SK-N-SH (cell line): Measurements from ENCODE around the gene NOP58. TPM values are rescaled to one million over a fixed set of nuclear protein-coding genes. Genes with fewer than 3 reads are reported as not detected.

Experiments used
- CTCF ChIA-PET: fragments of 300-600, 350-600 bp; formaldehyde crosslinking; extraction: SDS; loops from one replicate; lab custom pipeline; 2021; lab: Yijun Ruan, JAX
- POLR2A ChIA-PET: fragments of 350-600 bp; sonication (Branson Sonifier 250); formaldehyde crosslinking; extraction: SDS; loops from one replicate; lab custom pipeline; 2020; ENCODE audit warnings: antibody characterized with exemption, inconsistent platforms; lab: Yijun Ruan, JAX
- DNase-seq: peaks from one replicate; pipeline ENCODE4 v3.0.0; 2012
- H2AFZ ChIP-seq: fragments of 200-600 bp; sonication (generic); 2 replicates; pipeline ENCODE4 v1.8.1; 2016; ENCODE audit warnings: antibody characterized with exemption, mild to moderate bottlenecking, low read depth
- H3F3A ChIP-seq: fragments of 200-600 bp; sonication (generic); replicated peaks from 2 replicates; pipeline ENCODE3; 2016; ENCODE audit warnings: antibody characterized with exemption, mild to moderate bottlenecking; ENCODE audit not compliant: insufficient read depth
- H3K27ac ChIP-seq, 2 experiments: fragments of 200-500 bp in 1 of 2; fragments of 200-600 bp in 1 of 2; sonication (Bioruptor generic) in 1 of 2; sonication (generic), shearing (Covaris generic) in 1 of 2; 2 replicates each; pipeline versions ENCODE4 v1.5.1 to v1.6.1; 2014 to 2016; ENCODE audit warnings: low read depth in 2 of 2, inconsistent platforms in 1 of 2, low read length in 1 of 2, mild to moderate bottlenecking in 1 of 2, mixed read lengths in 1 of 2
- H3K27me3 ChIP-seq: fragments of 200-600 bp; sonication (generic), shearing (Covaris generic); 2 replicates; pipeline ENCODE4 v1.6.1; 2016; ENCODE audit warnings: mixed run types; ENCODE audit not compliant: insufficient read depth
- H3K36me3 ChIP-seq, 2 experiments: fragments of 200-500 bp in 1 of 2; fragments of 200-600 bp in 1 of 2; sonication (Bioruptor generic) in 1 of 2; sonication (generic) in 1 of 2; replicated peaks in 1 of 2; 2 replicates each; pipeline versions ENCODE3 to v1.5.1; 2014 to 2016; ENCODE audit warnings: low read length in 1 of 2, mild to moderate bottlenecking in 1 of 2; ENCODE audit not compliant: insufficient read depth in 2 of 2, control insufficient read depth in 1 of 2
- H3K4me1 ChIP-seq, 2 experiments: fragments of 200-500 bp in 1 of 2; fragments of 200-600 bp in 1 of 2; sonication (Bioruptor generic) in 1 of 2; sonication (generic), shearing (Covaris generic) in 1 of 2; 2 replicates each; pipeline versions ENCODE4 v1.5.1 to v1.6.1; 2014 to 2016; ENCODE audit warnings: low read depth in 1 of 2, low read length in 1 of 2, mixed run types in 1 of 2; ENCODE audit not compliant: insufficient read depth in 2 of 2, control insufficient read depth in 1 of 2
- H3K4me2 ChIP-seq: fragments of 200-600 bp; sonication (generic), shearing (Covaris generic); 2 replicates; pipeline ENCODE4 v1.6.1; 2017; ENCODE audit warnings: mixed run types
- H3K4me3 ChIP-seq, 2 experiments: fragments of 200-500 bp in 1 of 2; fragments of 200-600 bp in 1 of 2; sonication (Bioruptor generic) in 1 of 2; sonication (generic), shearing (Covaris generic) in 1 of 2; 2 replicates each; pipeline versions ENCODE4 v1.5.1 to v1.8.1; 2014 to 2016; ENCODE audit warnings: low read depth in 2 of 2, inconsistent platforms in 1 of 2, low read length in 1 of 2, mild to moderate bottlenecking in 1 of 2, mixed read lengths in 1 of 2, moderate library complexity in 1 of 2
- H3K79me2 ChIP-seq: fragments of 200-600 bp; sonication (generic); 2 replicates; pipeline ENCODE4 v1.8.1; 2017; ENCODE audit warnings: mild to moderate bottlenecking; ENCODE audit not compliant: insufficient read depth
- H3K9ac ChIP-seq: fragments of 200-600 bp; sonication (generic); 2 replicates; pipeline ENCODE4 v1.6.1; 2017; ENCODE audit warnings: mixed run types
- H3K9me2 ChIP-seq: fragments of 200-600 bp; sonication (generic); 2 replicates; pipeline ENCODE4 v1.6.1; 2017; ENCODE audit warnings: mixed run types
- H3K9me3 ChIP-seq: fragments of 200-600 bp; sonication (generic); 2 replicates; pipeline ENCODE4 v1.6.1; 2017; ENCODE audit warnings: mixed run types, mild to moderate bottlenecking, moderate library complexity
- H4K20me1 ChIP-seq: fragments of 200-600 bp; sonication (generic); 2 replicates; pipeline ENCODE4 v1.6.1; 2017; ENCODE audit warnings: mild to moderate bottlenecking, mixed run types; ENCODE audit not compliant: insufficient read depth
- CTCF ChIP-seq: fragments of 200-600 bp; sonication (generic); IDR thresholded peaks from 2 replicates; pipeline ENCODE4 v1.6.1; 2017; ENCODE audit warnings: antibody characterized with exemption, mild to moderate bottlenecking, moderate library complexity
- GABPA ChIP-seq: IDR thresholded peaks from 2 replicates; pipeline ENCODE4 v1.4.0; 2012; ENCODE audit warnings: low read depth, mild to moderate bottlenecking
- GATA2 ChIP-seq: sonication (generic); formaldehyde crosslinking; IDR thresholded peaks from 2 replicates; pipeline ENCODE4 v1.5.0; 2020; ENCODE audit warnings: mild to moderate bottlenecking, missing genetic modification reagents
- MAX ChIP-seq: IDR thresholded peaks from 2 replicates; pipeline ENCODE4 v1.4.0; 2012; ENCODE audit warnings: low read depth
- MXI1 ChIP-seq: IDR thresholded peaks from 2 replicates; pipeline ENCODE4 v1.6.1; 2012; ENCODE audit warnings: mild to moderate bottlenecking, low read depth, low read length, improper control_type of control experiment
- NRF1 ChIP-seq: IDR thresholded peaks from 2 replicates; pipeline ENCODE4 v1.6.1; 2012; ENCODE audit warnings: low read depth, mild to moderate bottlenecking, low read length
- RAD21 ChIP-seq: IDR thresholded peaks from 2 replicates; pipeline ENCODE4 v1.6.1; 2012; ENCODE audit warnings: mild to moderate bottlenecking, low read length
- REST ChIP-seq: IDR thresholded peaks from 2 replicates; pipeline ENCODE4 v1.6.1; 2012; ENCODE audit warnings: mild to moderate bottlenecking, low read depth, low read length, moderate library complexity
- RFX5 ChIP-seq: IDR thresholded peaks from 2 replicates; pipeline ENCODE4 v1.6.1; 2012; ENCODE audit warnings: mild to moderate bottlenecking, improper control_type of control experiment, low read length
- SIN3A ChIP-seq: IDR thresholded peaks from 2 replicates; pipeline ENCODE4 v1.6.1; 2012; ENCODE audit warnings: low read depth, mild to moderate bottlenecking, low read length, moderate library complexity, borderline replicate concordance
- SMC3 ChIP-seq: IDR thresholded peaks from 2 replicates; pipeline ENCODE4 v1.6.1; 2012; ENCODE audit warnings: low read depth, low read length, improper control_type of control experiment
- TCF12 ChIP-seq: IDR thresholded peaks from 2 replicates; pipeline ENCODE4 v1.4.0; 2012
- TEAD4 ChIP-seq: IDR thresholded peaks from 2 replicates; pipeline ENCODE4 v1.4.0; 2012; ENCODE audit warnings: mild to moderate bottlenecking, borderline replicate concordance; ENCODE audit not compliant: insufficient read depth
- USF1 ChIP-seq: IDR thresholded peaks from 2 replicates; pipeline ENCODE4 v1.4.0; 2012; ENCODE audit warnings: low read depth, borderline replicate concordance
- USF2 ChIP-seq: fragments of 150-350 bp; IDR thresholded peaks from 2 replicates; pipeline ENCODE4 v1.6.1; 2017; ENCODE audit warnings: antibody characterized with exemption, low read length, low read depth, borderline replicate concordance
- WGBS: methylation state at CpG from one replicate; pipeline ENCODE4 v1.1.6; 2017; ENCODE audit warnings: low lambda C conversion rate; 5-methylcytosine and 5-hydroxymethylcytosine counted together
- polyA plus RNA-seq, 3 experiments: library from polyadenylated mRNA; depleted of rRNA; stranded (reverse); fragments of >200 nt; gene quantifications; 2 replicates each; pipeline ENCODE4 v1.2.3, GENCODE V29; 2012

Gene NOP58
- polyA plus RNA-seq, 1 of the 3 experiments (the other 2 are of a cell fraction), result 37.4 TPM

GRCh38 chr2:202335791-202336467, 70.4 kb downstream of the NOP58 start:
- WGBS, result 90% methylated on average over 3 of the region's 6 CpGs
- Histone ChIP-seq H3K27me3 (no peaks in the 10 kb centered on the region), H3K4me3 (no peak overlapping the region), H3F3A (peaks cover 8% of the 10 kb centered on the region), H4K20me1 (no peaks in the 10 kb centered on the region), H3K9me3 (no peaks in the 10 kb centered on the region), H2AFZ (no peak overlapping the region), H3K9me2 (no peaks in the 10 kb centered on the region), H3K27ac (no peak overlapping the region), H3K4me2 (no peak overlapping the region), H3K79me2 (no peaks in the 10 kb centered on the region), H3K36me3 (no peaks in the 10 kb centered on the region), H3K9ac (no peak overlapping the region), H3K4me1 (peaks cover 0 to 6% of the 10 kb centered on the region in 2 experiments; a peak in 1 of 4 replicates)
- CTCF ChIA-PET, result interaction anchor here (1.3 kb wide), 1 partner anchor 12 kb away, joined by 4 read pairs; no protein-coding TSS in a partner anchor
- TF ChIP-seq USF2 (no peak), RAD21 (no peak), NRF1 (no peak), SMC3 (no peak), TCF12 (no peak), REST (no peak), MXI1 (no peak), GATA2 (no peak), TEAD4 (no peak), GABPA (no peak), RFX5 (no peak), SIN3A (no peak), MAX (no peak), USF1 (no peak), CTCF (no peak)
- no peak for DNase-seq
- POLR2A ChIA-PET, result no interaction called here
